ENCODE data around the gene NLE1. TPM values are rescaled to one million over a fixed set of nuclear protein-coding genes. Genes with fewer than 3 reads are reported as not detected.

Gene NLE1
- total and polyA plus RNA-seq, 2 of the 8 experiments (the other 6 are each of a cell fraction or from before 2014, with no cell fraction given) = 50.4 to 51.5 TPM

DNA sequence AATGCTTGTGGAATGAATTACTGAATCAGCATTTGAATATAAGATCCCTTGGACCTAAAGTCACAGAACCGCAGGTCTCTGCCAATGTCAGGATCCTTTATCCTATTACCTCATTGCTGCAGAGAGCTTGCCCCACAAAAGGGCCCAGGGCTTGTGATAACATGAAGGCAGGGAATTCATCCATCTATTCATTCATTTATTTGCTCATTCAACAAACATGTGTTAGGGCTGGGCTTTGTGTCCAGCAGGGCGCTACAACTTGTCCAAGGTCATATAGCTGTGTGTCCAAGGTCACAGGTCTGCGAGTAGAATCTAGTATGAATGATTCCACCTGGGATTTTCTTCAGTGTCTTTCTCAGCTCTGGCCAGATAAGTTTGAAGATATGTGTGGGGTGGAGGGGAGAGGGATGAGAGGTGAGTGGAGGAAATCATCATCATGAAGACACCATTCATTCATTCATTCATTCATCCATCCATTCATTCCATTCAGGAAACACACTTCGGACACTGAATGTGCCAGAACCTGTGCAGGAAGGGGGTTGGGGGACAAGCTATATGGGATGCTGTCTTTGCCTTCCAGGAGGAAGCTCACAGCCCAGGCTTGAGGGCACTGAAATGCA is 4.2 kb upstream of the NLE1 start:
- peaks cover 0 to 3% (median 1%) of the 10 kb centered on the region in 4 experiments; a peak in 2 of 7 replicates for H3K4me1 ChIP-seq (replicated peaks in 1 of 4; ENCODE audit: control insufficient read depth in 3 of 4, insufficient read depth in 4 of 4, low read length in 3 of 4)
- FAIRE-seq (no peak), DNase-seq (ENCODE audit: low read depth in 1 of 2, low spot score in 2 of 2) (no peak)
- H3K23ac ChIP-seq (ENCODE audit: insufficient read length) = no peak overlapping the region
- WGBS, 2 experiments (ENCODE audit: extremely low coverage in 1 of 2, insufficient coverage in 1 of 2, insufficient read length in 1 of 2, insufficient replicate concordance in 2 of 2, low coverage in 1 of 2, low lambda C conversion rate in 2 of 2, missing lambda C conversion rate in 1 of 2) = 97% methylated on average over 4 of the region's 4 CpGs; no CpG with 5 or more reads in 1 of the 2 experiments
- H3K27ac ChIP-seq (ENCODE audit: low read depth, low read length) = no peak overlapping the region
- no peak overlapping the region for H3K4me2 ChIP-seq (ENCODE audit: insufficient read depth in 1 of 2, low read depth in 2 of 2, low read length in 2 of 2)
- no peaks in the 10 kb centered on the region for H3K23me2 ChIP-seq (ENCODE audit: low read depth, low read length)
- H4K5ac ChIP-seq (ENCODE audit: insufficient read length, low read depth, low read length) = no peak overlapping the region
- no peak overlapping the region for H2BK5ac ChIP-seq (ENCODE audit: low read depth, low read length)
- H2BK12ac ChIP-seq (ENCODE audit: low read depth, low read length) = no peak overlapping the region
- 0 out of 2 replicates have a peak overlapping the region, but pooled peaks have one; percentile 34 for H2BK15ac ChIP-seq (ENCODE audit: low read length)
- no peak overlapping the region for H2AFZ ChIP-seq (ENCODE audit: low read length)
- H2BK120ac ChIP-seq (replicated peaks; ENCODE audit: low read depth, low read length) = no peak overlapping the region
- no peaks in the 10 kb centered on the region for H3K27me3 ChIP-seq (replicated peaks in 1 of 4; ENCODE audit: control insufficient read depth in 3 of 4, extremely low read depth in 1 of 4, insufficient read depth in 3 of 4, low read length in 3 of 4)
- H3K36me3 ChIP-seq (ENCODE audit: control insufficient read depth in 2 of 4, insufficient read depth in 4 of 4, low read length in 3 of 4) = no peaks in the 10 kb centered on the region
- no peak overlapping the region for H3K14ac ChIP-seq (ENCODE audit: insufficient read length)
- no peak overlapping the region for H3K56ac ChIP-seq (replicated peaks; ENCODE audit: insufficient read length, low read depth, low read length)
- peaks cover 0 to 7% of the 10 kb centered on the region in 2 experiments; a peak in 3 of 4 replicates for H3K79me2 ChIP-seq (ENCODE audit: control insufficient read depth in 1 of 2, insufficient read depth in 2 of 2, low read length in 2 of 2)
- no peaks in the 10 kb centered on the region for H3K79me1 ChIP-seq (ENCODE audit: low read depth, low read length)
- no peak overlapping the region for H4K91ac ChIP-seq (replicated peaks; ENCODE audit: insufficient read length, low read length)
- no peaks in the 10 kb centered on the region for H3K9me3 ChIP-seq (ENCODE audit: insufficient read depth in 2 of 2, low read depth in 1 of 2, low read length in 1 of 2)
- no peak overlapping the region for H3K4ac ChIP-seq (replicated peaks; ENCODE audit: insufficient read length, low read depth, low read length)
- no peak overlapping the region for H2BK20ac ChIP-seq (ENCODE audit: low read length)
- TF ChIP-seq RBBP5 (IDR thresholded peaks at IDR 0.05; ENCODE audit: borderline replicate concordance, low read depth, low read length) (no peak), TAF7 (optimal IDR thresholded peaks at IDR 0.05; ENCODE audit: borderline replicate concordance, low read depth, low read length) (no peak), BRCA1 (IDR thresholded peaks at IDR 0.05; ENCODE audit: low read depth, low read length) (no peak), CREB1 (IDR thresholded peaks at IDR 0.05) (no peak), YY1 (IDR thresholded peaks at IDR 0.05; ENCODE audit: low read depth, low read length) (no peak)
- POLR2A ChIA-PET (ENCODE audit: partially characterized antibody) = interaction anchor here (1.0 to 1.1 kb wide), 3 partner anchors 9 to 22 kb away, joined by 3 to 4 read pairs (median 3); no protein-coding TSS in a partner anchor
- no peak overlapping the region for H3K4me3 ChIP-seq (ENCODE audit: extremely low read depth in 1 of 4, insufficient read depth in 2 of 4, low read depth in 3 of 4, low read length in 4 of 4)
- H3K18ac ChIP-seq (ENCODE audit: extremely low read depth, low read length) = no peak overlapping the region
- no peak overlapping the region for H3K9ac ChIP-seq (replicated peaks in 1 of 4; ENCODE audit: extremely low read depth in 1 of 4, low read depth in 3 of 4, low read length in 3 of 4)
- H4K8ac ChIP-seq (ENCODE audit: extremely low read depth, insufficient read depth, low read length) = no peak overlapping the region
- CTCF ChIA-PET (ENCODE audit: partially characterized antibody) = interaction anchor here (0.8 to 1.3 kb wide), 3 partner anchors 9 to 50 kb away, joined by 3 read pairs; no protein-coding TSS in a partner anchor
- H4K20me1 ChIP-seq (replicated peaks in 1 of 2; ENCODE audit: control insufficient read depth in 1 of 2, insufficient read depth in 2 of 2, low read length in 2 of 2) = no peaks in the 10 kb centered on the region
- H2AK5ac ChIP-seq (ENCODE audit: low read depth, low read length) = no peak overlapping the region
